Fibroblast of gingiva (primary cell): ENCODE results near the gene C1RL.
A peak's percentile ranks its signal among the peaks of the same experiment; 100 is the strongest.

Experiments
- DNase-seq: peaks from one replicate; pipeline ENCODE4 v3.0.0-alpha.2; 2011; ENCODE audit warnings: low read depth

The C1RL gene, protein sequence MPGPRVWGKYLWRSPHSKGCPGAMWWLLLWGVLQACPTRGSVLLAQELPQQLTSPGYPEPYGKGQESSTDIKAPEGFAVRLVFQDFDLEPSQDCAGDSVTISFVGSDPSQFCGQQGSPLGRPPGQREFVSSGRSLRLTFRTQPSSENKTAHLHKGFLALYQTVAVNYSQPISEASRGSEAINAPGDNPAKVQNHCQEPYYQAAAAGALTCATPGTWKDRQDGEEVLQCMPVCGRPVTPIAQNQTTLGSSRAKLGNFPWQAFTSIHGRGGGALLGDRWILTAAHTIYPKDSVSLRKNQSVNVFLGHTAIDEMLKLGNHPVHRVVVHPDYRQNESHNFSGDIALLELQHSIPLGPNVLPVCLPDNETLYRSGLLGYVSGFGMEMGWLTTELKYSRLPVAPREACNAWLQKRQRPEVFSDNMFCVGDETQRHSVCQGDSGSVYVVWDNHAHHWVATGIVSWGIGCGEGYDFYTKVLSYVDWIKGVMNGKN

DNA sequence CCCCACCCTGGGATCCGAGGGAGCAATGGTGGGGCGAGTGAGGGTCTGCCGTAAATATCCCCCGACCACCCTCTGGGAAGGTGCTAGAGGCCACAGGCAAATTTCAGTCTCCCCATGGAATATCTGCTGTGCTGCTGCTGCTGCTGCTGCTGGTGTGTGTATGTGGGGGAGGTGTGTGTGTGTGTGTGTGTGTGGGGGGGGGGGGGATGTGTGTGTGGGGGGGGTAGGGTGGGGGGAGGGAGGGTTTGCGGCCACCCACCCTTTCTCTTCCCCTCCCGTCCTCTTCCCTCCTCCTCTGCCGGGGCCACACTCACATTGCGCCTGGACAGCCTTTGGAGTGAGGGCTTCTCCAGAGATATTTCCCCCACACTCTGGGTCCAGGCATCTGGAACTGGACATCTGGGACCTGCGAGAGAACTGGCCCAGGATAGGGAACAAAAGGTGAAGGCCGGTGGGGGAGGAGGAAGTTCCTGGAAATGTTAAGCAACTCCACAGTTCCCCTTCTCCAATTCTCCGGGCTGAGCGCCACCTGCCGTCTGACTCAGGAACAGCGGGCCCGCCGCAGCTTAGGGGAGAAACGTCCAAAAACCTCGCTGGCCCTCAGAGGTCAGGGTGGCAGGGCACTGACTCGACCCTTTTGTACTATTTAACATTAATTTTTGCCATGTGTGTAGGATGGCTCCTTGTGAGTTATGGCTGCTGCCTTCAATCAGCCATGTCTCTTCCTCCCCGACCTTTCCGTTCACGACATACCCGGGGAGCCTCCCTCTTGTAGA, at the start of gene C1RL:
C1RL (minus strand) TSS at position 419 of the 776 bp plus-strand sequence; CDS start at position 385, 34 bp downstream.
- peak; percentile 93 for DNase-seq

DNA sequence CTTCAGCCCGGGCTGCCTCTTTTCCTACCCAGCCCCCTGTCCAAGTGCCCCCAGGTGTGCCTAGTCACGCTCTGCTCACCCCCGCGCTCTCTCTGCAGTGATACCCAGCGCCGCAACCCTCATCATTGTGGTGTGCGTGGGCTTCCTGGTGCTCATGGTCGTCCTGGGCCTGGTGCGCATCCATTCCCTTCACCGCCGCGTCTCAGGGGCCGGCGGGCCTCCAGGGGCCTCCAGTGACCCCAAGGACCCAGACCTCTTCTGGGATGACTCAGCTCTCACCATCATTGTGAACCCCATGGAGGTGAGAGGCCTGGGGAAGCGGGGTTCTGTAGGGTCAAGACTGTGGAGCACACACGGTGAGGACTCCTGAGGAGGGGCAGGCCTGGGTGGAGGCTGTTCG, 48.4 kb upstream of the C1RL start:
- no peak for DNase-seq

DNA sequence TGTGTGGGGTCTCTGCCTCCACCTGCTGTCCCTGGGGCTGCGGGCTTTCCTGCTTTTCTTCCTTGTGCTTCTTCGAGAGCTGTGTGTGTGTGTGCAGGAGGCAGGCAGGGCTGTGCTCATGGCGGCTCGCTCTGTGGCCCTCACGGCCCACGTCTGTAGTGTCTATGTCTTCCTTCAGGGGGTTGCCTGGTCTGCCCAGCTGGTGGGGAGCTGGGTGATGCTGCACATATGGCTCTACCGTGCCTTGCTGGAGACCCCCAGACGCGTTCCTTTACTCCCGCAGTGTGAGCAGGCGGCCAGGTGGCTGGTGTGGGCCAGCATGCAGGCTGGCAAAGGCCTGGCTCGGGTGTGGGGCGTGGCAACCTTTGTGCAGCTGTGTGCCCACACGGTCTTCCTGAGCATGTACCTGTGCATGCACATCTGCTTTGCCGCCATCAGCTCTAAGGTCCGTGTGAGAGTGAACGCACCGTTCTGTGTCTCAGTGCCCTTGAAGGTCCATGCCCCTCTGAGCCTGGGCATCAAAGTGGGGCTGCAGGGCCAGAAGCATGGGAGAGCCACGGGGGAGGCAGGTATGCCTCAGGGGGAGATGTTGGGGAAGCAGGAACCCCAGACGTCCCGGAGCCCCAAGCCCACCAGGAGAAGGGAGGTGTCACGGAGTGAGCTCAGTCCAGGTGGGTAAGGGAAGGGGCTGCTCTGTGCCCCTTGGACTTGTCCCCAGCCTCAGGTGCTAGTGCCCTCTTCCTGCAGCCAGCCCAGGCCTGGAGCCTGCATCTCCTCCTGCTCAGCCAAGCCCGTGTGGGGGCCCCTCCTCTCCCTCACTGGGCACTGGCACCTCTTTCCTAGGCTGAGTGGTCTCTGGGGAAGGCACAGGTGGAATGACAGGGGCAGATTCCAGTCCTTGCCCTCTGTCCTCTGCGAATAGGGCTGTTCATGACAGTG, 47.5 kb upstream of the C1RL start:
- no peak for DNase-seq

DNA sequence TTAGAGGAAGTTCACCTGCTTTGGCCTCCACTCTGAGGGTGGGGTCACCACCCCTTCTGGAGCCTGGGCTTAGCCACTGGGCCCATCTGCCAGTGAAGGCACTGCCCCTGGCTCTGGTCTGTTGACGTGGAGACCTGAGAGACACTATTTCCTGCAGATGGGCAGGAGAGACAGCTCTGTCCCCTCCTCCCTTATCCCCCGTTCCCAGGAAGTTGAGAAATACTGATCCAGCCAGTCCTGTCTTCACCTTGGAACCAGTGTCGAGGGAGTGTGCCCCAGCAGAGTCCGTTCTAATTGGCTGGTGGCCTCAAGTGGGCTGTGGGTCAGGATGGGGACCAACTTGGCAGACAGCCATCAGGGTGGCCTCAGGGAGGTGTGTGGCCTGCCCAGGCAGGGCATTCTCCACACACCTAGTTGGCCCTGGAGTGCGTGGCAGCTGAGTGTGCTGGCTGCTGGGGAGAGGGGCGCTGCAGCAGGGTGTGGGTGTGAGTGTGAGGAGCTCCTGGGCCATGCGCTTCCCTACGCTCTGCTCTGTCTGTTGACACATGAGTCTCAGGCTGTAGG, 46.5 kb upstream of the C1RL start:
- no peak for DNase-seq

DNA sequence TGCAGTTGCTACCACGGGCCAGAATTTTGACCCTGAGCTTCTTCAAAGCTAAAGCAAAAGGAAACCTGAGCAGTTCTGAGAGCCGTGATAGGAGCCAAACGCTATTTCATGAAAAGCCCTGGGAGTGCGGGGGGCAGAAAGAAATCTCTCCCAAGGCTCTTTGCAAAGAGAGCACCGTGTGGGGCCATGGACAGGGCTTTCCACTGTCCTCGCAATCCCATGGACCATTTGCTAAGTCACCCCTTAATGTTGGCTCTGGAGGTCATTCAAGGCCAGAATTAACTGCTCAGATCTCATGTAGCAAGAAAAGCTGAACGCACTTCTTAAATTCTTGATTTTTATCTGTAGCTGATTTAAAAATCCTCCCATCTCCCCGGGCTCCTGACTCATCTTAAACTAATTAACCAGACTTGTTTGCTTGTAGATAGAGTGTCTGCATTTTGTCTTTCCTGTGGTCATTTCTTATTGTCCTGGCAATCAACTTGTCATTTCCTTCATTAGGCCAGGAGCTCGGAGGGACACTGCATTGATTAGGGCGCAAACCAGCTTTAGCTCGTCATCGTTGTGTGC, 46.0 kb upstream of the C1RL start:
- no peak for DNase-seq

DNA sequence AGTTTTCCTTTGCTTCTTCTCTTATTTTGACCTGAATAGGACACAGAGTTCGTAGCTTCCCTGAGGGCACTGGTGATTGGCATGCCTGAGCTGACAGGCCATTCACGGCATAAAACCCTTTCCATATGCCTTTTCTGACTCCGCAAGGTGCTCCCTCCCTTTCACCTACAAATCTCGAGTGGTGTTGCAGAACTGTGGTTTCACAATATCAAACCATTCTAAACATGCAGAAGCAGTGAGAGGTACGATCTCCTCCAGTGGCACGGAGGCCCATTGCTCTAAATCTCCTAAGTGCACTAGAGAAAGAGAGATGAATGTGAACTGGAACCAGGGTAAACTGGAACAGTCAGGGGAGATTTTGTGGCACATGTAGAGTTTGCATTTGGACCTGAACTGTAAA, 45.0 kb upstream of the C1RL start:
- no peak for DNase-seq

DNA sequence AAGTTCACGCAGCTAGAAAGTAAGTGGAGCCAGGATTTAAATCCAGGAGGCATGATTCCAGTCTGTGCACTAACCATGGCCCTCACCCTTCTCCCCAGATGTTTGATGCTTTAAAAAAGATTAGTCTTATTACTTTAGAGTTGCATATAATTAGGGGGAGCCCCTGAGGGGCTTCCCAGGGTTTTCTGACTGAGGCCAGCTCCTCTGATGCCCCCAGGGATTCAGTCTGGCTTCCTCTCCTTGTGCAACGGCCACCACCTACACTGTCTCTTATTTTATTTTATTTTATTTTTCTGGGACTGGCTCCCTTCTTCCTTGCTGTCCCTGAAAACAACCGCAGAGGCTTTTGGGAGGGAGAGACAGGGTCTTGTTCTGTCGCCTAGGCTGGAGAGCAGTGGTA, 43.8 kb upstream of the C1RL start:
- DNase-seq = no peak

DNA sequence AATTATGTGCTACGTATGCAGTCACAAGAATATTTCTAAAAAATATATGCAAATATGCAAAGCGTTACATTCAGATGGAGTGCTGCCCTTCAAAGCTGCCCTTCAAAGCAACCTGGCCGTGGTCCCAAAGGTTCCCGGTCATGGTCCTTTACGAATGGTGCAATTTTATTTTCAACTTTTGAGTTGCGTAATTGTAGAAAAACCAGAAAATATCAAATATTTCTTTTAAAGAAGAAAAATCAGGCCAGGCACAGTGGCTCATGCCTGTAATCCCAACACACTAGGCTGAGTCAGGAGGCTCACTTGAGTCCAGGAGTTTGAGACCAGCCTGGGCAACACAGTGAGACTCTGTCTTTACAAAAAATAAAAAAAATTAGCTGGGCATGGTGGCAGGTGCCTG, 42.5 kb upstream of the C1RL start:
- DNase-seq = peak; percentile 25

DNA sequence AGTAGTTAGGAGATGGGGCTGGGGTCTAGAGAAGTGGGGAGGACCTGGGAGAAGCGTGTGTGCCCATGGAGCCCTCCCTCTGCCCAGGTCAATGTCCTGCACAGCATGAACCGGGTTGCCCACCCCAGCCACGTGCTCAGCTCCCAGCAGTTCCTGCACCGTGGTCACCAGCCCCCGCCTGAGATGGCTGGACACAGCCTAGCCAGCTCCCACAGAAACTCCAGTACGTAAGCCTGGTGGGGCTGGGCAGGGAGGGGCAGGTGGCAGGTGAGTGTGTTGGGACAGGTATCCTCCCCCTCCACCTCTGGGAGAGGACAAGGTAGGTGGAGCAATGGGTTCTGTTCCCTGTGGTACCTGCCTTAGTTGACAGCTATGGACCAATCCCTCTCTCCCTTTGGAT, 41.8 kb upstream of the C1RL start:
- DNase-seq = no peak

DNA sequence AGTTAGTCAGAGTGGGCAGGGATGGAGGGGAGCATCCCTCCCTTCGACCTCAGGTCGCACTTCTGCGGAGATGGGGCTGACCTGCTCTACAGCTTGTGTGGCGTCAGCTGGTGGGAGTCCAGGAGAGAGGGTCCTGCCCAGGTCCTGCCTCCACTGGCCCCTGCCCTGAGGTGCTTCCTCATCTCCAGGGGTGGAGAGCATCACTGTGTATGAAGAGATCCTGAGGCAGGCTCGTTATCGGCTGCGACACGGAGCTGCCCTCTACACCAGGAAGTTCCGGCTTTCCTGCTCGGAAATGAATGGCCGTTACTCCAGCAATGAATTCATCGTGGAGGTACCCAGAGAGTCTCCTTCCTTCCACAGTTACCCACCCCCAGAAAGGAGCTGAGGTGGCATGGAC, 41.3 kb upstream of the C1RL start:
- DNase-seq = no peak

DNA sequence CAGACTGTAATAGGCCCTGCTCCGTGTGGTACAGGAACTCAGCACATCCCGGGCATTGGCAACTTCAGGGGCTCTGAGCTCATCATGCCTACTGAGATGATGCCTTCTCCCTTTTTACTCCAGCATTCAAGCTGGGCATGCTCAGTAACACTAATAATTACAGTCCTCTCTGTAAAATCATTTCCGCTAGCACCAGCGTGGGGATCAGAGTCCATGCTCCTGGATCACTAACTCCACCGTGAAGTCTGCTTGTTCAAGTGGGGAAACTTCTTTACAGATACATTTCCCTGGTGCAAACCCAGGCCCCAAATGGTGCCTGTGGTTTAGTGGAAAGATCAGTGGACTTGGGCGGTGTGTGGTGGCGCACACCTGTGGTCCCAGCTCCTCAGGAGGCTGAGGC, 37.9 kb upstream of the C1RL start:
- DNase-seq = no peak

DNA sequence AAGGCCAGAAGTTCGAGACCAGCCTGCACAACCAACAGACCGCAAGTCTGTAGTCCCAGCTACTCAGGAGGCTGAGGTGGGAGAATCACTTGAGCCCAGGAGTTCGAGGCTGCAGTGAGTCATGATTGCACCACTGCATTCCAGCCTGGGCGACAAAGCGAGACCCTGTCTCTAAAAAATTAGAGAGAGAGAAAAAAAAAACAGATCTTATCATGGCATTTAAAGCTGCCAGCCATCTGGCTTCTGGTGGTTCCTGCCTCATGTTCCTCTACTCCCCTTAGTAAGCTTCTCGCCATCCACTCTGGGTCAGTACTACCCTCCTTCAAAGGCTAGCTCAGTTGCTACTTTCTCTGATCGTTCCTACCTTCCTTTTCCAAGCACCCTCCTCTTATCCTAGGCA, 37.2 kb upstream of the C1RL start:
- DNase-seq = no peak

DNA sequence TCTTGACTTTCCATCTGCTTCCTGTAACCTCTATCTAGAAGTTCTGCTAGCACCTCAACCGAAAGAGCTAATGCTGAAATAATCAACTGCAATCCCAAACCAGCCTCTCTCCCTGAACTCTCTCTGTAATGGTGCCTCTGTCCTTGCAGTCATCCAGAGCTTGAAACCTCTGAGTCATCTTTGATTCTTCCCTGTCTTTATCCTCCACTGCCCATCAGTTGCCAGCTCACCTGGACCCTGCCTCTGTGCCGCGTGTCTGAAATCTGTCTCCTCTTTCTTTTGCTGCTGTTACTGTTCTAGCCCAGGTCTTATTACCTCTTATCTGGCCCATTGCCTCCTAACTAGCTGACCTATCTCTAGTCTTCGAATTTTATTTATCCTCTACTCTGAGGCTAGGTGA, 36.7 kb upstream of the C1RL start:
- no peak for DNase-seq

DNA sequence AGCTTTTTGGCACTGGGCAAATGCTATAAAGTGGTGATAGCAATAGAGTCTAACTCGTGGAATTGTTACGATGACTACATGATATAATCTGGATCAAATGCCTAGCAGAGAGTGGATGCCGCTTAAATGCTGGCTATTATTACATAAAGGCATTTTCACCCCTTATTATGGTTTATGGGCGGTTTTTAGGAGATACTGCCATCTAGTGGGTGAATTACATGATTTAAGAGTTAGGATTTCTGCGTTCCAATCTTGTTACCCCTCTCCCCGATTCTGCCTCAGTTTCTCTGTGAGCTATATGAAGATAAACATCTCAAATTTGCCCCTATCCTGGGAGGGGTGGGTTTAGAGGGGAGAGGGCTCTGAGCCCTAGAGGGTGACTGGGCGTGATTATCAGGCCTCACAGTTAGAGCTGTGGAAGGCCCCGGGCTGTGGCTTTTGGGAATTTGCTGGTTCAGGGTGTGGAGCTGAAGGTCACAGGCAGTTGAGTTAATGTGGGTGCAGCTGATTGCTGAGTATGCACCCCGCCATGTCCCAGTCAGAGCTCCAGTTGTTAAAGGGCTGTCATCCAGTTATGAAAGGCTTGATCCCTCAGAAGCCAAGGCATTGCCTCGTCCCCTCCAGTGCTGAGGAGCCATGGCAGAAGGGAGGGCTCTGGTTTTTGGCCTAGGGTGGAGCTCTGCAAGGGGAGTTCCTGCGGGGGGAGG, 35.6 kb upstream of the C1RL start:
- DNase-seq = peak; percentile 27

DNA sequence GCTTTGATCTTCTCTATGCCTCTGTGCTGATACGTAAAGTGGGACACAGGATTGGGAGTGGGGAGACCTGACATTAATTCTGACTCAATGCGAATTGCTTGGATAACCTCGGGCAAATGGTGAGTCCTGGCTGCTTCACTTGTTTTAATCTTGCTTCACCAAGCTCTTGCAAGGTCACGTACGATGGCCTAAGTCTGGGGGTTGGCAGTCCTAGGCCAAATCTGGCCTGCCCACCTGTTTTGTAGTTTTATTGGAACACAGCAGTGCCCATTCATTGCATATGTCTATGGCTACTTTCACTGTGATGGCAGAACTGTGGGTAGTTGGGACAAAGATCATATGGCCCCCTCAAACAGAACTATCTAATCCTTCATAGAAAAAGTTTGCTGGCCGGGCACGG, 34.5 kb upstream of the C1RL start:
- no peak for DNase-seq

DNA sequence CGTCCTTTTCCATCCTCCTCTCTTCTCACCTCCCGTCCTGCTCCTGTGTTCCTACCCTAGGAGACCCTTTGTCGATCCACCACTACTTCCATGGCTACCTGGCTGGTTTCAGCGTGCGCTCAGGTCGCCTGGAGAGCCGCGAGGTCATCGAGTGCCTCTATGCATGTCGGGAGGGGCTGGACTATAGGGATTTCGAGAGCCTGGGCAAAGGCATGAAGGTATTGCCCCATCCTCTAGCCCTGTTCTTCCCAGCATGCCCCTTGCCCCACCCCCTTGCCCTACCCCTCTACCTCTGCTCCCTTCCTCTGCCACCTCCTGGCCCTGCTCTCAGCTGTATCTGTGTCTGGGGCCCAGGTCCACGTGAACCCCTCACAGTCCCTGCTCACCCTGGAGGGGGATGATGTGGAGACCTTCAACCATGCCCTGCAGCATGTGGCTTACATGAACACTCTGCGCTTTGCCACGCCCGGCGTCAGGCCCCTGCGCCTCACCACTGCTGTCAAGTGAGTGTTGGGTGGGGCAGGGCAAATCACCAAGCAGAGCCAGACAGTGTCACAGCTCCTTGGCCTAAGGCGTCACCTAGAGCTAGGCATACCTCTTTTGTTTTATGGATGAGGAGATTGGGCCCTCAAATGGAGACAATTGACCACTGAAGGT, 33.9 kb upstream of the C1RL start:
- DNase-seq = no peak

DNA sequence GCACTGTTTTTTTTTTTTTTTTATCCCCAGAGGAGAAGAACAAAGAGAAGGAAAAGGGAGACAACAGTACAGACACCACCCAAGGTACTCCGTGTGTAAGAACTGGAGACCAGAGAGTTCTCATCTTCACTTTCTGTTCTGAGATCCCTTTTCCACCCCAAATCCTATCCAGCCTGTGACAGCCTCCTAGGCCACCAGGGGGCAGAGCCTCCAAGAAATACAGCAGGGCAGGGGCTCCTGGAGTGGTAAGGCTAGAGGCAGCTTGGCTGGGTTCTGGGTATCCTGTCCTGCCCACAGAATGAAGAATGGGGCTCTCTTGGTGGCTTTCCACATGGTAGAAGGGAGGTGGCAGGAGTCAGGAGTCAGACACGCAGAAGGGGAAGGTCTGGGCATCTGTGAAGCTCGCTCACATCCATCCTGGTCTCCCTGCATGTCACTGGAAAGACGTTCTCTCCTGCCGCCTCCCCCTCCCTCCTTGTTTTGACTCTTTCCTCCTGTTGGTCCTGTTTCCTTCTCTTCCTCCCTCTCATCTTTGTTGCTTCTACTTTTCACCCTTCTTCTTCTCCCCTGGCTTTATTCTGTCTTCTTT, 33.1 kb upstream of the C1RL start:
- DNase-seq = peak; percentile 30

DNA sequence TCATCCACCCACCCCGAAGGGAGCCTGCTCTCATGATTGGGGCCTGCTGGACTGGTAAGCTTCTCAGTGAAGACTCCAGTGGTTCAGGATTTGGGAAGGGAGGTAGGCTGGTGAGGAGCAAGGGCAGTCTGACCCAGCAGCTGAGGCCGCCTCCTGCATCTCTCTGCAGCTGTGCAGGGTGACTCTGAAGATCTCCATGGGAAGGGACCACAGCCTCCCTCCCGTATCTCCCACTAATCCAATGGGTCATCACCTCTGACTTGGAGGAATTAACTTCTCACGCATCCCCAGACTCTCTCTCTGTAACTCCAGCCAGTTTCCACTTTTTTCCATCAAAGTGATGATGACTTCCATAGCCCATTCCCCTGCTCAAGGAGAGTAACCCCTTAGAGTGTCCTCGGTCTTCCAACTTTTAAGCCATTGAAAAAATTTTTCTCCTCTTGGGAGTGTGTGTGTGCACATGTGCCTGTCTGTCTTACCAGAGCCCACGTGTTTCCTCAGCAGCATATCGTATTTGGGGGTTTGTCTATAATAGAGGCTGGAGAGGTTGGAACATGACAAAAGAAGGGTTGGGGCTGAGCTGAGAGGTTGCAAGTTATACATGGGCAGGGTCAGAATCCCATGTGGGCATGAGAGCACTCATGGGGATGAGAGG, 32.5 kb upstream of the C1RL start:
- no peak for DNase-seq

DNA sequence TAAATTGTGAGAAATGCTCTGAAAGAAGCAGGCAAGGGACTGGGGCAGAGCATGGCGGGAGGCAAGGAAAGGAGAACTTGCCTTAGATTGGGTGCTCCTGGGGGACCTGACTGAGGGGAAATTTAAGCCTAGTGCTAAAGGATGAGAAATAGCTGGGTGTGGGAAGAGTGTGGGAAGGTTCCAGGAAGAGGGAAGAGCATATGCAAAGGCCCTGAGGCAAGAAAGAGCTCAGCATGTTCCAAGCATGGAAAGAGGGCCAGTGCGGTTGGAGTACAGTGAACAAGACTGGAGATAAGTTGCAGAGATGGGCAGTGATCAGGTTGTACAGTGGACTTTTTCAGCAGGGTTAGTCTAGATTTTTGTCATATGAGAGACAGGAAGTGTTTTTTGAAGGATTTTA, 30.2 kb upstream of the C1RL start:
- DNase-seq = no peak
